ENCODE measurements around the gene CFAP410.

Gene CFAP410

GRCh38 chr21:44381874-44382273 lies 42.7 kb upstream of the CFAP410 start:
- H3K27me3 ChIP-seq (ENCODE audit: control insufficient read depth, insufficient read depth, low read length) = no peaks in the 10 kb centered on the region
- H3K9me3 ChIP-seq (ENCODE audit: control insufficient read depth, low read length) = no peaks in the 10 kb centered on the region
- H3K4me3 ChIP-seq (ENCODE audit: low read depth, low read length) = no peak overlapping the region
- H2AFZ ChIP-seq = no peak overlapping the region
- no peaks in the 10 kb centered on the region for H3K36me3 ChIP-seq (ENCODE audit: control insufficient read depth, insufficient read depth, low read length)
- no peak overlapping the region for H3K9ac ChIP-seq
- no peak for TF ChIP-seq CTCF (IDR thresholded peaks at IDR 0.05)
- H3K4me2 ChIP-seq (ENCODE audit: low read length) = no peak overlapping the region
- no peaks in the 10 kb centered on the region for H3K4me1 ChIP-seq
- H3K27ac ChIP-seq = no peak overlapping the region
- H3K79me2 ChIP-seq = no peaks in the 10 kb centered on the region

GRCh38 chr21:44380876-44381275 lies 41.7 kb upstream of the CFAP410 start:
- no peaks in the 10 kb centered on the region for H3K36me3 ChIP-seq (ENCODE audit: control insufficient read depth, insufficient read depth, low read length)
- H3K79me2 ChIP-seq = no peaks in the 10 kb centered on the region
- no peak for TF ChIP-seq CTCF (IDR thresholded peaks at IDR 0.05)
- H3K4me2 ChIP-seq (ENCODE audit: low read length) = no peak overlapping the region
- H3K4me1 ChIP-seq = no peaks in the 10 kb centered on the region
- H3K4me3 ChIP-seq (ENCODE audit: low read depth, low read length) = no peak overlapping the region
- H3K9ac ChIP-seq = no peak overlapping the region
- H3K27ac ChIP-seq = no peak overlapping the region
- no peak overlapping the region for H2AFZ ChIP-seq
- H3K9me3 ChIP-seq (ENCODE audit: control insufficient read depth, low read length) = no peaks in the 10 kb centered on the region
- H3K27me3 ChIP-seq (ENCODE audit: control insufficient read depth, insufficient read depth, low read length) = no peaks in the 10 kb centered on the region

- H3K27ac ChIP-seq = no peak overlapping the region
- H3K36me3 ChIP-seq (ENCODE audit: control insufficient read depth, insufficient read depth, low read length) = no peaks in the 10 kb centered on the region
- H3K27me3 ChIP-seq (ENCODE audit: control insufficient read depth, insufficient read depth, low read length) = no peaks in the 10 kb centered on the region
- H3K9me3 ChIP-seq (ENCODE audit: control insufficient read depth, low read length) = no peaks in the 10 kb centered on the region
- no peak for TF ChIP-seq CTCF (IDR thresholded peaks at IDR 0.05)
- H3K9ac ChIP-seq = no peak overlapping the region
- H3K4me2 ChIP-seq (ENCODE audit: low read length) = no peak overlapping the region
- no peak overlapping the region for H2AFZ ChIP-seq
- no peaks in the 10 kb centered on the region for H3K79me2 ChIP-seq
- H3K4me1 ChIP-seq = no peaks in the 10 kb centered on the region
- no peak overlapping the region for H3K4me3 ChIP-seq (ENCODE audit: low read depth, low read length)
Observed at GRCh38 chr21:44379991-44380865, 41.0 kb upstream of the CFAP410 start.

GRCh38 chr21:44379515-44379848 lies 40.3 kb upstream of the CFAP410 start:
- H3K79me2 ChIP-seq = no peaks in the 10 kb centered on the region
- H3K36me3 ChIP-seq (ENCODE audit: control insufficient read depth, insufficient read depth, low read length) = no peaks in the 10 kb centered on the region
- no peak overlapping the region for H3K4me3 ChIP-seq (ENCODE audit: low read depth, low read length)
- no peaks in the 10 kb centered on the region for H3K4me1 ChIP-seq
- H3K4me2 ChIP-seq (ENCODE audit: low read length) = no peak overlapping the region
- H3K27me3 ChIP-seq (ENCODE audit: control insufficient read depth, insufficient read depth, low read length) = no peaks in the 10 kb centered on the region
- H3K27ac ChIP-seq = no peak overlapping the region
- H3K9ac ChIP-seq = no peak overlapping the region
- TF ChIP-seq CTCF (IDR thresholded peaks at IDR 0.05) = no peak
- no peak overlapping the region for H2AFZ ChIP-seq
- no peaks in the 10 kb centered on the region for H3K9me3 ChIP-seq (ENCODE audit: control insufficient read depth, low read length)
